ENCODE data around the gene SHISAL2A. TPM values are rescaled to one million over a fixed set of nuclear protein-coding genes. Genes with fewer than 3 reads are reported as not detected.

The SHISAL2A gene
- total and polyA plus RNA-seq, 2 donors (not counting 3 experiments of a cell fraction or from before 2014, with no cell fraction given), result not detected

- intact Hi-C loops (cut with micrococcal nuclease) (no loop called here), dilution Hi-C loops (cut with MboI; ENCODE audit: extremely low pct_ligation_motif_present, low sequenced_read_pairs) (no loop called here)
- no peak for TF ChIP-seq CTCF (IDR thresholded peaks at IDR 0.05; ENCODE audit: extremely low read depth in 1 of 2, insufficient read depth in 1 of 2, low read depth in 1 of 2, low read length in 2 of 2)
- TF ChIP-seq FOS (IDR thresholded peaks at IDR 0.05; ENCODE audit: borderline replicate concordance, insufficient read depth, low read length), result no peak
- no peak for TF ChIP-seq MYC (IDR thresholded peaks at IDR 0.05; ENCODE audit: low read depth, low read length)
- Histone ChIP-seq H4K20me1 (replicated peaks; ENCODE audit: control insufficient read depth, extremely low read depth, insufficient read depth, low read length) (no peaks in the 10 kb centered on the region), H3K4me3 (replicated peaks in 1 of 3; ENCODE audit: insufficient read depth in 1 of 3, low read depth in 1 of 3, low read length in 3 of 3) (no peak overlapping the region), H3K4me1 (ENCODE audit: control insufficient read depth, extremely low read depth, insufficient read depth, low read length) (no peaks in the 10 kb centered on the region), H2AFZ (ENCODE audit: low read depth, low read length) (peak overlapping the region; percentile 45), H3K27me3 (ENCODE audit: control insufficient read depth in 2 of 2, insufficient read depth in 2 of 2, low read length in 2 of 2) (peaks cover 0 to 2% of the 10 kb centered on the region in 2 experiments), H3K36me3 (ENCODE audit: control insufficient read depth in 2 of 2, extremely low read depth in 1 of 2, insufficient read depth in 2 of 2, low read length in 2 of 2) (no peaks in the 10 kb centered on the region), H3K4me2 (ENCODE audit: insufficient read depth, low read length) (no peak overlapping the region), H3K27ac (ENCODE audit: insufficient read depth, low read depth, low read length) (no peak overlapping the region), H3K9me1 (replicated peaks; ENCODE audit: control insufficient read depth, extremely low read depth, insufficient read depth, low read length) (no peaks in the 10 kb centered on the region), H3K9ac (replicated peaks; ENCODE audit: extremely low read depth, insufficient read depth, low read length) (no peak overlapping the region), H3K9me3 (replicated peaks; ENCODE audit: control insufficient read depth, insufficient read depth, low read length) (no peaks in the 10 kb centered on the region), H3K79me2 (ENCODE audit: control insufficient read depth, insufficient read depth, low read length) (no peaks in the 10 kb centered on the region)
- FAIRE-seq (no peak), DNase-seq (ENCODE audit: low read depth, low spot score) (peak; percentile 27)
- POLR2A ChIA-PET, result no interaction called here
- no TSS peak for BruUV-seq (replicated peaks)
- CTCF ChIA-PET, result interaction anchor here (1.1 kb wide), 1 partner anchor 23 kb away, joined by 3 read pairs; no protein-coding TSS in a partner anchor
Observed at GRCh38 chr1:52662645-52663313, 29.8 kb downstream of the SHISAL2A start.

- Histone ChIP-seq H3K27me3 (ENCODE audit: control insufficient read depth in 2 of 2, insufficient read depth in 2 of 2, low read length in 2 of 2) (peaks cover 0 to 2% of the 10 kb centered on the region in 2 experiments), H3K36me3 (ENCODE audit: control insufficient read depth in 2 of 2, extremely low read depth in 1 of 2, insufficient read depth in 2 of 2, low read length in 2 of 2) (no peaks in the 10 kb centered on the region), H2AFZ (ENCODE audit: low read depth, low read length) (no peak overlapping the region), H3K9me1 (replicated peaks; ENCODE audit: control insufficient read depth, extremely low read depth, insufficient read depth, low read length) (no peaks in the 10 kb centered on the region), H3K4me3 (replicated peaks in 1 of 3; ENCODE audit: insufficient read depth in 1 of 3, low read depth in 1 of 3, low read length in 3 of 3) (no peak overlapping the region), H3K9me3 (replicated peaks; ENCODE audit: control insufficient read depth, insufficient read depth, low read length) (no peaks in the 10 kb centered on the region), H3K79me2 (ENCODE audit: control insufficient read depth, insufficient read depth, low read length) (no peaks in the 10 kb centered on the region), H3K27ac (ENCODE audit: insufficient read depth, low read depth, low read length) (no peak overlapping the region), H3K4me1 (ENCODE audit: control insufficient read depth, extremely low read depth, insufficient read depth, low read length) (no peaks in the 10 kb centered on the region), H3K4me2 (ENCODE audit: insufficient read depth, low read length) (no peak overlapping the region), H3K9ac (replicated peaks; ENCODE audit: extremely low read depth, insufficient read depth, low read length) (no peak overlapping the region), H4K20me1 (replicated peaks; ENCODE audit: control insufficient read depth, extremely low read depth, insufficient read depth, low read length) (no peaks in the 10 kb centered on the region)
- POLR2A ChIA-PET, result no interaction called here
- FAIRE-seq (no peak), DNase-seq (ENCODE audit: low read depth, low spot score) (no peak)
- dilution Hi-C loops (cut with MboI; ENCODE audit: extremely low pct_ligation_motif_present, low sequenced_read_pairs), result no loop called here
- TF ChIP-seq CTCF (IDR thresholded peaks at IDR 0.05; ENCODE audit: extremely low read depth in 1 of 2, insufficient read depth in 1 of 2, low read depth in 1 of 2, low read length in 2 of 2), result no peak
- no peak for TF ChIP-seq FOS (IDR thresholded peaks at IDR 0.05; ENCODE audit: borderline replicate concordance, insufficient read depth, low read length)
- no peak for TF ChIP-seq POLR2AphosphoS5 (IDR thresholded peaks at IDR 0.05; ENCODE audit: insufficient read depth, low read depth, low read length)
- TF ChIP-seq MAX (IDR thresholded peaks at IDR 0.05; ENCODE audit: insufficient read depth, insufficient read length), result no peak
- TF ChIP-seq GATA2 (IDR thresholded peaks at IDR 0.05; ENCODE audit: insufficient read depth, insufficient read length, low read depth, low read length), result no peak
- no peak for TF ChIP-seq POLR2A (IDR thresholded peaks at IDR 0.05; ENCODE audit: low read depth, low read length)
- TF ChIP-seq EZH2 (IDR thresholded peaks at IDR 0.05; ENCODE audit: borderline replicate concordance, low read depth, low read length, severe bottlenecking), result no peak
- TF ChIP-seq JUN (IDR thresholded peaks at IDR 0.05; ENCODE audit: borderline replicate concordance, insufficient read depth, insufficient read length, low read depth), result no peak
- no peak for TF ChIP-seq MYC (IDR thresholded peaks at IDR 0.05; ENCODE audit: low read depth, low read length)
- BruUV-seq (replicated peaks), result no TSS peak
- CTCF ChIA-PET, result no interaction called here
- intact Hi-C loops (cut with micrococcal nuclease), result no loop called here
Observed at GRCh38 chr1:52663716-52664115, 30.7 kb downstream of the SHISAL2A start.

All from endothelial cell of umbilical vein (primary cell).